Colonic mucosa (tissue), 4 donors: ENCODE measurements around the gene TAOK2. TPM values are rescaled to one million over a fixed set of nuclear protein-coding genes. Genes with fewer than 3 reads are reported as not detected.
A peak's percentile ranks its signal among the peaks of the same experiment; 100 is the strongest.
"Not testable (repeated sequence)": the region's sequence is repeated elsewhere in the genome, so short reads cannot be mapped to it uniquely, and the experiment has no call there.

Source experiments
- DNase-seq: peaks from one replicate; pipeline ENCODE4 v3.0.0-alpha.2; 2020
- H3K27ac ChIP-seq: fragments of 200-600 bp; one replicate; pipeline ENCODE4 v1.8.0; 2021
- H3K27me3 ChIP-seq: fragments of 200-600 bp; one replicate; pipeline ENCODE4 v1.8.0; 2021
- H3K36me3 ChIP-seq: fragments of 200-600 bp; one replicate; pipeline ENCODE4 v1.8.0; 2021
- H3K4me1 ChIP-seq: fragments of 200-600 bp; one replicate; pipeline ENCODE4 v1.8.0; 2021; ENCODE audit warnings: mild to moderate bottlenecking
- H3K4me3 ChIP-seq: fragments of 200-600 bp; one replicate; pipeline ENCODE4 v1.8.0; 2021
- H3K9ac ChIP-seq, 2 donors: one replicate each; pipeline ENCODE4 v1.7.0; 2013; ENCODE audit warnings: control low read depth in 2 of 2, low read depth in 2 of 2, low read length in 2 of 2
- H3K9me3 ChIP-seq: fragments of 200-600 bp; one replicate; pipeline ENCODE4 v1.8.0; 2021
- intact Hi-C: fragments of 100-400 bp; cut with DNase I; formaldehyde crosslinking; loops from one replicate; pipeline ENCODE4 v1.14.1; 2022
- total RNA-seq, 2 donors: library from RNA; stranded (reverse); fragmentation: NEBNext Ultra II Directional in 1 of 2; extraction: Animal tissue kit (Norgen Biotek cat#: 25700) in 1 of 2; gene quantifications; one replicate each; pipeline ENCODE4 v1.2.1, GENCODE V29; 2021
- TF ChIP-seq, protein P1 (sequence below): fragments of 200-600 bp; IDR thresholded peaks from one replicate; pipeline ENCODE4 v1.8.0; 2022; ENCODE audit warnings: antibody characterized with exemption, mild to moderate bottlenecking
- donor health status: healthy.
- donor health status: DM: no; HTN: no; CAD: no.
- donor health status: DM: no; HTN: no; CAD: no.

Gene TAOK2
- total RNA-seq, 2 donors from 2014 or later = 37.4 to 62.3 TPM

DNA sequence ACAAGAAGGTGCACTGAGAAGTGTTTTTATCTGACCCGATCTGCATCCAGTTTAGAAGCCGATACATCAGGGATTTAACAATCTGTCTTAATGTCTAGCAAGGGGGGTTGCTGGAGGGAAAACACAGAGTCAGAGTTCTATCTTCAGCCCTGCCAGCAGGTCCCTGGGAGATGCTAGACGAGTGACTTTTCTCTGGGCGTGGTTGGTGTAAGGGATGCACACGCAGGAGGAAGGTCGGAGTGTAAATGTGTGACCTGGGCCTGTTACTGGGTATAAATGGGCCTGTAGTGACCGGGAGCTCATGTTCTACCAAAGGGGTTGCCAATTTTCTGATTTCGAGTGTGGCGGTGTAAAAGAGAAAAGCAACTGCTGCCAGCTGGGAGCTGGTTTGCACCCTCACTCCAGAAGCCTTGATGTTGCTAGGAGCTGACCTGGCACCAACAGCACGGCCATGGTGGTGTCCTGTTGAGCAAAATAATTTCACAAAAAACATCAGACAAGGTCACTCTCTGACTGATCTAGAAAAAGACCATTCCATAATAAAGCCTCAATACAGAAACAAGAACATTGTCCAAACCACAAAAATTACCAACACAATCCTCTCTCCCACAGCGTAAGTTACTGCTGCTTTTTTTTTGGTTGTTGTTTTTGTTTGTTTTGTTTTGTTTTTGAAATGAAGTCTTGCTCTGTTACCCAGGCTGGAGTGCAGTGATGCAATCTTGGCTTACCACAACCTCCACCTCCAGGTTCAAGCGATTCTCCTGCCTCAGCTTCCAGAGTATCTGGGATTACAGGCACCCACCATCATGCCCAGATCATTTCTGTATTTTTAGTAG is 46.4 kb upstream of the TAOK2 start:
- peak overlapping the region; percentile 86 to 94 for H3K9ac ChIP-seq
- no peaks in the 10 kb centered on the region for H3K36me3 ChIP-seq
- H3K9me3 ChIP-seq = no peaks in the 10 kb centered on the region
- H3K4me3 ChIP-seq = peak overlapping the region; percentile 99
- peaks cover 11% of the 10 kb centered on the region for H3K4me1 ChIP-seq
- TF ChIP-seq, protein P1, sequence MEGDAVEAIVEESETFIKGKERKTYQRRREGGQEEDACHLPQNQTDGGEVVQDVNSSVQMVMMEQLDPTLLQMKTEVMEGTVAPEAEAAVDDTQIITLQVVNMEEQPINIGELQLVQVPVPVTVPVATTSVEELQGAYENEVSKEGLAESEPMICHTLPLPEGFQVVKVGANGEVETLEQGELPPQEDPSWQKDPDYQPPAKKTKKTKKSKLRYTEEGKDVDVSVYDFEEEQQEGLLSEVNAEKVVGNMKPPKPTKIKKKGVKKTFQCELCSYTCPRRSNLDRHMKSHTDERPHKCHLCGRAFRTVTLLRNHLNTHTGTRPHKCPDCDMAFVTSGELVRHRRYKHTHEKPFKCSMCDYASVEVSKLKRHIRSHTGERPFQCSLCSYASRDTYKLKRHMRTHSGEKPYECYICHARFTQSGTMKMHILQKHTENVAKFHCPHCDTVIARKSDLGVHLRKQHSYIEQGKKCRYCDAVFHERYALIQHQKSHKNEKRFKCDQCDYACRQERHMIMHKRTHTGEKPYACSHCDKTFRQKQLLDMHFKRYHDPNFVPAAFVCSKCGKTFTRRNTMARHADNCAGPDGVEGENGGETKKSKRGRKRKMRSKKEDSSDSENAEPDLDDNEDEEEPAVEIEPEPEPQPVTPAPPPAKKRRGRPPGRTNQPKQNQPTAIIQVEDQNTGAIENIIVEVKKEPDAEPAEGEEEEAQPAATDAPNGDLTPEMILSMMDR = no peak
- H3K27me3 ChIP-seq = no peaks in the 10 kb centered on the region
- peak; percentile 33 for DNase-seq
- peak overlapping the region; percentile 68 for H3K27ac ChIP-seq
- intact Hi-C loops = no loop called here

DNA sequence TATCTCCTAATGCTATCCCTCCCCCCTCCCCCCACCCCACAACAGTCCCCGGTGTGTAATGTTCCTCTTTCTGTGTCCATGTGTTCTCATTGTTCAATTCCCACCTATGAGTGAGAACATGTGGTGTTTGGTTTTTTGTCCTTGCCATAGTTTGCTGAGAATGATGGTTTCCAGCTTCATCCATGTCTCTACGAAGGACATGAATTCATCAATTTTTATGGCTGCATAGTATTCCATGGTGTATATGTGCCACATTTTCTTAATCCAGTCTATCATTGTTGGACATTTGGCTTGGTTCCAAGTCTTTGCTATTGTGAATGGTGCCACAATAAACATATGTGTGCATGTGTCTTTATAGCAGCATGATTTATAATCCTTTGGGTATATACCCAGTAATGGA is 41.9 kb upstream of the TAOK2 start:
- H3K4me1 ChIP-seq, H3K27ac ChIP-seq, H3K9me3 ChIP-seq, DNase-seq, H3K27me3 ChIP-seq, H3K36me3 ChIP-seq, intact Hi-C loops, H3K9ac ChIP-seq, H3K4me3 ChIP-seq: not testable (repeated sequence)

DNA sequence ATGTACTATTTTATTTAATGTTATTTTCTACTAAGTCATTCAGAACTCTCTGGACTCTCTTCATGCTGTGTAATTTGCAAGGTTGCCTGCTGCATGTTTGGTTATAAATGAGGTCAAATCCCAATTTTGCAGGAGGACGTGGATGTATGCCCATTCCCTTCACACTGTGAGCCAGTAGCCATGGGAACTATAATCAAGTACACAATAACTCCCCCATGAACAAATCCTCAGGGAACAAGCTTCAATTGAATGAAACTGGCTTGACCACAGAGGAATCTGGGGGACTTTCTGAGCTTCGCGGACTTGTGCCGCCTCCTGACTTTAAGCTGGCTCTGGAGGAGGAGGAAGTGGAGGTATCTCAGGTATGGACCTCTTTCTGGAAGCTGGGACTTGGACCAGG is 33.0 kb upstream of the TAOK2 start:
- Histone ChIP-seq H3K9ac (no peak overlapping the region), H3K27me3 (no peaks in the 10 kb centered on the region), H3K4me3 (no peak overlapping the region), H3K9me3 (no peaks in the 10 kb centered on the region), H3K36me3 (no peaks in the 10 kb centered on the region), H3K4me1 (peaks cover 6% of the 10 kb centered on the region), H3K27ac (no peak overlapping the region)
- no peak for DNase-seq
- TF ChIP-seq, protein P1 = no peak
- intact Hi-C loops = no loop called here

DNA sequence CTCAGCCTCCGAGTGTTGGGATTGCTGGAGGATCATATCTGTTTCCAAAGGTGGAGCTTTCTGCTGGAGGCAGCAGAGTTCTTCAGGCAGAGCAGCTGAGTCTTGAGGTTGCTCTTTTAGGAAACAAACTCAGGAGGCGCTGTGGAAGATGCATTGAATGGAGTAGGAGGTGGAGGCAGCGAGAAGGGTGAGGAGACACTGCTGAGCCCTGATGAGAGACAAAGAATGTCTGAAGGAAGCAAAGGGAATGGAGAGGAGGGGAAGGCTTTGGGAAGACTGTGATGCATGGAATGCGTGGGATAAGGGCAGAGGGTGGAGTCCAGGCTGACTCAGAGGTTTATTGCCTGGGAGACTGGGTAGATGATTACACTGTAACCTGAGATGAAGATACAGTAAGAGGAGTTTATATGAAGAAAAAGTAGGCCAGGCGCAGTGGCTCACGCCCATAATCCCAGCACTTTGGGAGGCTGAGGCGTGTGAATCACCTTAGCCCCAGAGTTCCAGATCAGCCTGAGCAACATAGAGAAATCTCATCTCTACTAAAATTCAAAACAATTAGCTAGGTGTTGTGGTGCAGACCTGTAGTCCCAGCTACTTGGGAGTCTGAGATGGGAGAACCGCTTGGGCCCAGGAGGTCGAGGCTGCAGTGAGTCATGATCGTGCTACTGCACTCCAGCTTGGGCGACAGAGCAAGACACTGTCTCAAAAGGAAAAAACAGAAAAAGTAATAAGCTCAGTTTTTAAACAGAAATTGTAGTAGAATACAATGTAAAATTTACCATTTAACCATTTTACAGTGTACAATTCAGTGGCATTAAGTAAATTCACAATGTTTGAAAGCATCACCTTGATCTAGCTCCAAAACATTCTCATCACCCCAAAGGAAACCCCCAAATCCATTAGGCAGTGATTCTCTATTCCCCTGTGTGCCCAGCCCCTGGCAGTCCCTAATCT is 29.5 kb upstream of the TAOK2 start:
- Histone ChIP-seq H3K9ac (peak overlapping the region in 1 of 2 donors; percentile 54), H3K4me1 (peaks cover 6% of the 10 kb centered on the region)
- intact Hi-C loops = no loop called here

DNA sequence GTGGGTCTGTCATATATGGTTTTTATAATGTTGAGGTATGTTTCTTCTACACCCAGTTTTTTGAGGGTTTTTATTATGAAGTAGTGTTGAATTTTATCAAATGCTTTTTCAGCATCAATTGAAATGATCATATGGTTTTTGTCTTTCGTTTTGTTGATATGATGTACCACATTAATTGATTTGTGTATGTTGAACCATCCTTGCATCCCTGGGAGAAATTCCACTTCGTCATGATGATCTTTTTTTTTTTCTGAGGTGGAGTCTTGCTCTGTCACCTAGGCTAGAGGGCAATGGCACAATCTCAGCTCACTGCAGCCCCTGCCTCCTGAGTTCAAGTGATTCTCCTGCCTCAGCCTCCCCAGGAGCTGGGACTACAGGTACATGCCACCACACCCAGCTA is 25.8 kb upstream of the TAOK2 start:
- H3K4me1 ChIP-seq = peaks cover 6% of the 10 kb centered on the region
- TF ChIP-seq, protein P1 = no peak
- H3K9me3 ChIP-seq = no peaks in the 10 kb centered on the region
- intact Hi-C loops = no loop called here
- DNase-seq = no peak
- no peaks in the 10 kb centered on the region for H3K27me3 ChIP-seq
- no peak overlapping the region for H3K4me3 ChIP-seq
- H3K9ac ChIP-seq = no peak overlapping the region
- no peak overlapping the region for H3K27ac ChIP-seq
- H3K36me3 ChIP-seq = no peaks in the 10 kb centered on the region

More for the DNA sequence above, 29.5 kb upstream of the TAOK2 start:
- Histone ChIP-seq H3K4me3 (no peak overlapping the region), H3K27ac (peak overlapping the region; percentile 95), H3K36me3 (no peaks in the 10 kb centered on the region), H3K27me3 (no peaks in the 10 kb centered on the region), H3K9me3 (no peaks in the 10 kb centered on the region)
- TF ChIP-seq, protein P1 = no peak
- DNase-seq = peak; percentile 84
